ENCODE measurements around the gene LY86. TPM values are rescaled to one million over a fixed set of nuclear protein-coding genes. Genes with fewer than 3 reads are reported as not detected.

Gene LY86
- total RNA-seq, 1 experiment from 2014 or later, result not detected

GRCh38 chr6:6556738-6557503 is 31.6 kb upstream of the LY86 start:
- H2AK5ac ChIP-seq (ENCODE audit: insufficient read length, low read length), result no peak overlapping the region
- no peak overlapping the region for H3T11ph ChIP-seq (ENCODE audit: low read length)
- no peaks in the 10 kb centered on the region for H3K9me3 Mint-ChIP-seq
- WGBS (ENCODE audit: extremely low coverage, insufficient read length, low lambda C conversion rate), result no CpG with 5 or more reads among the region's 10 CpGs
- H2BK20ac ChIP-seq (ENCODE audit: low read depth, low read length, poor library complexity, severe bottlenecking), result no peak overlapping the region
- H3K56ac ChIP-seq (ENCODE audit: insufficient read length, low read depth, low read length), result no peak overlapping the region
- H3K23ac ChIP-seq (ENCODE audit: insufficient read length, low read depth, low read length), result no peak overlapping the region
- TF ChIP-seq, protein P1, sequence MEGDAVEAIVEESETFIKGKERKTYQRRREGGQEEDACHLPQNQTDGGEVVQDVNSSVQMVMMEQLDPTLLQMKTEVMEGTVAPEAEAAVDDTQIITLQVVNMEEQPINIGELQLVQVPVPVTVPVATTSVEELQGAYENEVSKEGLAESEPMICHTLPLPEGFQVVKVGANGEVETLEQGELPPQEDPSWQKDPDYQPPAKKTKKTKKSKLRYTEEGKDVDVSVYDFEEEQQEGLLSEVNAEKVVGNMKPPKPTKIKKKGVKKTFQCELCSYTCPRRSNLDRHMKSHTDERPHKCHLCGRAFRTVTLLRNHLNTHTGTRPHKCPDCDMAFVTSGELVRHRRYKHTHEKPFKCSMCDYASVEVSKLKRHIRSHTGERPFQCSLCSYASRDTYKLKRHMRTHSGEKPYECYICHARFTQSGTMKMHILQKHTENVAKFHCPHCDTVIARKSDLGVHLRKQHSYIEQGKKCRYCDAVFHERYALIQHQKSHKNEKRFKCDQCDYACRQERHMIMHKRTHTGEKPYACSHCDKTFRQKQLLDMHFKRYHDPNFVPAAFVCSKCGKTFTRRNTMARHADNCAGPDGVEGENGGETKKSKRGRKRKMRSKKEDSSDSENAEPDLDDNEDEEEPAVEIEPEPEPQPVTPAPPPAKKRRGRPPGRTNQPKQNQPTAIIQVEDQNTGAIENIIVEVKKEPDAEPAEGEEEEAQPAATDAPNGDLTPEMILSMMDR (conservative IDR thresholded peaks at IDR 0.05), result peak; percentile 98
- H2BK120ac ChIP-seq (ENCODE audit: low read depth, low read length, poor library complexity, severe bottlenecking), result no peak overlapping the region
- no peak overlapping the region for H3K4ac ChIP-seq (ENCODE audit: low read depth, low read length)
- H3K23me2 ChIP-seq (ENCODE audit: insufficient read length, low read depth, low read length, poor library complexity, severe bottlenecking), result no peaks in the 10 kb centered on the region
- no peak overlapping the region for H3K27ac Mint-ChIP-seq
- no peak overlapping the region for H2BK5ac ChIP-seq (ENCODE audit: insufficient read length, low read length)
- H3K18ac ChIP-seq (ENCODE audit: insufficient read length, low read depth, low read length), result no peak overlapping the region
- no peak overlapping the region for H3K27ac ChIP-seq (ENCODE audit: insufficient read length, low read depth, low read length)
- no peak overlapping the region; a peak in 2 of 5 replicates for H3K4me3 Mint-ChIP-seq
- H4K20me1 ChIP-seq (ENCODE audit: control insufficient read depth, insufficient read depth, insufficient read length), result no peaks in the 10 kb centered on the region
- no peak overlapping the region for H3K9ac ChIP-seq (ENCODE audit: extremely low read depth, insufficient read length, low read length)
- no peaks in the 10 kb centered on the region for H3K79me1 ChIP-seq (ENCODE audit: insufficient read depth, low read depth, low read length, poor library complexity, severe bottlenecking)
- DNase-seq, result peak; percentile 79
- H3K4me1 Mint-ChIP-seq, result peaks cover 0 to 2% of the 10 kb centered on the region in 2 experiments; a peak in 2 of 4 replicates
- no peaks in the 10 kb centered on the region for H3K36me3 Mint-ChIP-seq (ENCODE audit: insufficient read depth in 1 of 3, low read depth in 3 of 3)
- H3K4me1 ChIP-seq (ENCODE audit: insufficient read depth, low read length), result no peaks in the 10 kb centered on the region
- H2BK12ac ChIP-seq (ENCODE audit: insufficient read length, low read depth, low read length), result no peak overlapping the region
- H3K79me2 ChIP-seq (ENCODE audit: insufficient read depth, low read length), result no peaks in the 10 kb centered on the region
- no peaks in the 10 kb centered on the region for H3K9me3 ChIP-seq (ENCODE audit: control insufficient read depth, low read depth, low read length)
- no peak overlapping the region for H4K8ac ChIP-seq (replicated peaks; ENCODE audit: insufficient read length, low read depth, low read length)
- H3K27me3 ChIP-seq (ENCODE audit: insufficient read depth, low read length), result no peaks in the 10 kb centered on the region
- peaks cover 6% of the 10 kb centered on the region for H3K27me3 Mint-ChIP-seq (ENCODE audit: low read depth)
- H4K91ac ChIP-seq (ENCODE audit: insufficient read length, low read depth, low read length), result no peak overlapping the region
- no peak overlapping the region for H3K14ac ChIP-seq (ENCODE audit: insufficient read depth, low read length)
- no peak overlapping the region for H2BK15ac ChIP-seq (ENCODE audit: low read depth, low read length)
- H2AFZ ChIP-seq (ENCODE audit: low read length), result no peak overlapping the region
- no peak overlapping the region for H4K5ac ChIP-seq (ENCODE audit: insufficient read length, low read depth, low read length)
- H3K4me2 ChIP-seq (ENCODE audit: insufficient read depth, insufficient read length, low read length), result no peak overlapping the region

Data from H9 (cell line).